T-cell (primary cell): ENCODE measurements around the gene CCDC69. TPM values are rescaled to one million over a fixed set of nuclear protein-coding genes. Genes with fewer than 3 reads are reported as not detected.

Source experiments
- ATAC-seq, 4 experiments: fragments of 200-7000 bp in 3 of 4; fragments of 150-1000 bp in 1 of 4; cut with Tn5 transposase; replicated peaks in 1 of 4; 1 replicate in 3 of 4; 2 replicates in 1 of 4; pipeline ENCODE4 v1.10.0; 2021; ENCODE audit warnings: moderate library complexity in 3 of 4, mild to moderate bottlenecking in 2 of 4, moderate number of reproducible peaks in 1 of 4
- CTCF ChIA-PET, 2 donors: fragments of 300-600 bp; sonication (Branson Sonifier 250); formaldehyde crosslinking; loops; one replicate each; lab custom pipeline; 2022; ENCODE audit warnings: antibody characterized with exemption in 2 of 2; lab: Charles Lee
- POLR2A ChIA-PET, 2 donors: fragments of 300-600 bp; sonication (Branson Sonifier 250); formaldehyde crosslinking; loops; one replicate each; lab custom pipeline; 2022; ENCODE audit warnings: antibody characterized with exemption in 2 of 2; lab: Charles Lee
- DNase-seq, 35 experiments: peaks; one replicate each; pipeline versions ENCODE4 v3.0.0 to v3.0.0-alpha.2; 2013 to 2023
- H3K27ac ChIP-seq: one replicate; pipeline ENCODE4 v1.5.1; 2013; ENCODE audit warnings: low read length
- H3K27me3 ChIP-seq, 2 experiments: replicated peaks in 1 of 2; 1 replicate in 1 of 2; 2 replicates in 1 of 2; pipeline versions ENCODE4 v1.6.1 to v1.7.0; 2013; ENCODE audit warnings: low read length in 1 of 2, mixed read lengths in 1 of 2; ENCODE audit not compliant: control insufficient read depth in 2 of 2, insufficient read depth in 2 of 2; ENCODE audit errors: extremely low read depth in 1 of 2
- H3K36me3 ChIP-seq, 2 donors: 1 replicate in 1 of 2; 2 replicates in 1 of 2; pipeline versions ENCODE4 v1.6.1 to v1.7.0; 2013; ENCODE audit warnings: low read length in 1 of 2; ENCODE audit not compliant: control insufficient read depth in 2 of 2, insufficient read depth in 1 of 2; ENCODE audit errors: extremely low read depth in 1 of 2
- H3K4me1 ChIP-seq, 2 experiments: 1 replicate in 1 of 2; 2 replicates in 1 of 2; pipeline versions ENCODE4 v1.6.1 to v1.7.0; 2013; ENCODE audit warnings: low read length in 2 of 2, mixed read lengths in 1 of 2; ENCODE audit not compliant: insufficient read depth in 2 of 2, control insufficient read depth in 1 of 2; ENCODE audit errors: extremely low read depth in 1 of 2
- H3K4me3 ChIP-seq, 2 donors: 1 replicate in 1 of 2; 2 replicates in 1 of 2; pipeline versions ENCODE4 v1.5.1 to v1.7.0; 2013; ENCODE audit warnings: mild to moderate bottlenecking in 2 of 2, low read length in 1 of 2, moderate library complexity in 1 of 2; ENCODE audit not compliant: control insufficient read depth in 1 of 2; ENCODE audit errors: extremely low read depth in 1 of 2
- H3K9me3 ChIP-seq: 2 replicates; pipeline ENCODE4 v1.7.0; 2013
- H3K27ac Mint-ChIP-seq, 2 donors: one replicate each; pipeline ENCODE4 v1.8.0; 2020 to 2021; ENCODE audit warnings: mild to moderate bottlenecking in 2 of 2, mixed read lengths in 2 of 2
- H3K27me3 Mint-ChIP-seq, 2 donors: one replicate each; pipeline ENCODE4 v1.8.0; 2021 to 2022; ENCODE audit warnings: mixed read lengths in 2 of 2
- H3K36me3 Mint-ChIP-seq: one replicate; pipeline ENCODE4 v1.8.0; 2021; ENCODE audit warnings: mixed read lengths
- H3K4me1 Mint-ChIP-seq, 3 donors: one replicate each; pipeline ENCODE4 v1.8.0; 2020 to 2022; ENCODE audit warnings: mixed read lengths in 3 of 3, mild to moderate bottlenecking in 1 of 3
- H3K4me3 Mint-ChIP-seq, 3 donors: one replicate each; pipeline ENCODE4 v1.8.0; 2020 to 2022; ENCODE audit warnings: mild to moderate bottlenecking in 3 of 3, mixed read lengths in 3 of 3, moderate library complexity in 3 of 3
- H3K9me3 Mint-ChIP-seq, 3 donors: one replicate each; pipeline ENCODE4 v1.8.0; 2020 to 2022; ENCODE audit warnings: mixed read lengths in 3 of 3
- WGBS: methylation state at CpG from one replicate; pipeline ENCODE4 v1.1.5; 2013; ENCODE audit warnings: missing lambda C conversion rate; ENCODE audit not compliant: insufficient coverage; 5-methylcytosine and 5-hydroxymethylcytosine counted together
- total RNA-seq, 35 experiments: library from RNA in 6 of 35; stranded (reverse) in 6 of 35; fragments of 120-200 nt in 1 of 35; gene quantifications; one replicate each; pipeline versions ENCODE4 v1.2.1 to v1.2.4 and lab custom pipeline; 2013 to 2026

The CCDC69 gene
- total RNA-seq, 5 donors from 2014 or later (not counting 1 experiment from before 2014, with no cell fraction given): 86.3 to 112 (median 93.5) TPM

DNA sequence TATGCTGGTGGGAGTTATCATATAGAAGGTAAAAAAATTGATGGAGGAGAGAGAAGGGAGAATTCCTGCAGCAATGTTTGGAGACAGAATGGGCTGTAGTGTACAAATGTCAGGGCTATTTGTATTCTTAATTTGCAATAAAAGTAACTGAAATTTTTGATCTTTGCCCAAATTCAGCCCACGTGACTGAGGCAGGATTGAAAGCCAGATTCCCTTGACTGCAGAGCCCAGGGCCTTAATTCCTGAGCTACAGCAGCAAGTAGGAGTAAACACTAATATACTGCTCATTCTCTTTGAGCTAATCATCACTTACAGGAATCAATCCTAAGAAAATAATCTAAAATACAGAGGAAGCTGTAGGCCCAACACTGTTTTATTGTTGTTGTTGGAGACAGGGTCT lies 61.1 kb downstream of the CCDC69 start:
- no peaks in the 10 kb centered on the region for H3K36me3 Mint-ChIP-seq
- H3K9me3 Mint-ChIP-seq: no peaks in the 10 kb centered on the region
- no peaks in the 10 kb centered on the region for H3K36me3 ChIP-seq
- CTCF ChIA-PET: interaction anchor here (0.8 to 8.6 kb wide), 10 partner anchors 13 to 111 kb away, joined by 3 to 173 read pairs (median 8); no protein-coding TSS in a partner anchor
- ATAC-seq (no peak), DNase-seq (no peak)
- H3K9me3 ChIP-seq: no peaks in the 10 kb centered on the region
- POLR2A ChIA-PET: interaction anchor here in 1 of 2 donors (0.6 kb wide), 1 partner anchor 34 kb away, joined by 5 read pairs; no protein-coding TSS in a partner anchor
- H3K27me3 Mint-ChIP-seq: no peaks in the 10 kb centered on the region
- 100% methylated on average over 1 of the region's 1 CpG for whole genome bisulfite sequencing
- no peak overlapping the region for H3K27ac Mint-ChIP-seq
- H3K27me3 ChIP-seq: no peaks in the 10 kb centered on the region
- H3K4me1 Mint-ChIP-seq: peaks cover 25 to 46% (median 35%) of the 10 kb centered on the region in 3 donors
- H3K27ac ChIP-seq: no peak overlapping the region
- no peak overlapping the region for H3K4me3 Mint-ChIP-seq
- H3K4me1 ChIP-seq: peaks cover 14 to 25% of the 10 kb centered on the region in 2 experiments
- no peak overlapping the region for H3K4me3 ChIP-seq

DNA sequence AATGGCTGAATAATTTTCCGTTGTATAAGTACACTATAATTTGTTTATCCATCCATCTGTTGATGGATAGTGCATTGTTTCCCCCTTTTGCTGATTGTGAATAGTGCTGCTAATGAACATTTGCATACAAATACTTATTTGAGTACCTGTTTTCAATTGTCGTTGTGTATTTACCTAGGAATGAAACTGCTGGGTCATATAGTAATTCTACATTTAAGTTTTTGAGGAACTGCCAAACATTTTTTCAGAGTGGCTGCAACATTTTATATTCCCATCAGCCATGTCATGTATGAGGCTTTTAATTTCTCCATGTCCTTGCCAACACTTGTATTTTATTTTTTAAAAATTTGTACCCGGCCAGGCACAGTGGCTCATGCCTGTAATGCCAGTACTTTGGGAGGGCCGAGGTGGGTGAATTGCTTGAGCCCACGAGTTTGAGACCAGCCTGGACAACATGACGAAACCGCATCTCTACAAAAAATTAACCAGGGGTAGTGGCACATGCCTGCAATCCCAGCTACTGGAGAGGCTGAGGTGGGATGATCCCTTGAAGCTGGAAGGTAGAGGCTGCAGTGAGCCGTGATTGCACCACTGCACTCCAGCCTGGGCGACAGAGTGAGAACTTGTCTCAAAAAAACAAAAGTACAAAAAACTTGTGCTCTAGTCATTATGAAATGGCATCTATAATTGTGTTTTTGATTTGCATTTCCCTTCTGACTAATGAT lies 64.1 kb downstream of the CCDC69 start:
- 90% methylated on average over 3 of the region's 9 CpGs for WGBS
- H3K27ac Mint-ChIP-seq: peak overlapping the region; percentile 35 to 63
- Histone ChIP-seq H3K4me3 (no peak overlapping the region), H3K36me3 (no peaks in the 10 kb centered on the region), H3K27ac (no peak overlapping the region), H3K9me3 (no peaks in the 10 kb centered on the region), H3K4me1 (peaks cover 20 to 45% of the 10 kb centered on the region in 2 experiments), H3K27me3 (no peaks in the 10 kb centered on the region)
- POLR2A ChIA-PET: no interaction called here
- H3K27me3 Mint-ChIP-seq: no peaks in the 10 kb centered on the region
- H3K36me3 Mint-ChIP-seq: no peaks in the 10 kb centered on the region
- H3K4me1 Mint-ChIP-seq: peaks cover 40 to 60% (median 48%) of the 10 kb centered on the region in 3 donors
- no peaks in the 10 kb centered on the region for H3K9me3 Mint-ChIP-seq
- ATAC-seq: no peak
- peak overlapping the region in 2 of 3 donors; percentile 64 to 96 for H3K4me3 Mint-ChIP-seq
- no peak for DNase-seq
- CTCF ChIA-PET: no interaction called here

DNA sequence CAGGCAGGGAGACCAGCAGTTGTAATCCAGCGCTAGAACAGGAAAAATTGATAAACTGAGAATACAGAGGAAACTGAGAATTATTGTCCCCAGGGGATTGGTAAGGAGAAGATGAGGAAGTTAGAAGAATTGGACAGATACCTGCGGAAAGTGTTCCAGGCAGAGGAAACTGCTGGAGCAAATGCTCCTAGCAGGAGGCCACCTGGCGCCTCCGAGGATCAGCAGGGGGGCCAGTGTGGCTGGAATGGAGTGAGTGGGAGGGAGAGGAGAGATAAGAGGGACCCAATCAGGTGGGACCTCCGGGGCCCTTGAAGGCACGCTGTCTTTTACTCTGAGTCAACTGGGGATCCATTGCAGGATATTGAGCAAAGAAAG lies 65.6 kb downstream of the CCDC69 start:
- Mint-ChIP-seq H3K27ac (peak overlapping the region; percentile 96 to 98), H3K27me3 (no peaks in the 10 kb centered on the region), H3K4me3 (peak overlapping the region; percentile 94 to 96 (median 95)), H3K4me1 (peaks cover 47 to 70% (median 56%) of the 10 kb centered on the region in 3 donors), H3K9me3 (no peaks in the 10 kb centered on the region), H3K36me3 (peaks cover 9% of the 10 kb centered on the region)
- H3K27ac ChIP-seq: peak overlapping the region; percentile 89
- peak overlapping the region; percentile 89 to 96 for H3K4me3 ChIP-seq
- ChIA-PET CTCF (interaction anchor here (0.6 to 1.8 kb wide), 5 partner anchors 10 to 586 kb away, joined by 3 to 16 read pairs (median 4); no protein-coding TSS in a partner anchor), POLR2A (interaction anchor here in 1 of 2 donors (1.4 kb wide), 1 partner anchor 55 kb away, joined by 4 read pairs; no protein-coding TSS in a partner anchor)
- H3K9me3 ChIP-seq: no peaks in the 10 kb centered on the region
- H3K36me3 ChIP-seq: peaks cover 0 to 8% of the 10 kb centered on the region in 2 donors
- H3K27me3 ChIP-seq: no peaks in the 10 kb centered on the region
- DNase-seq (no peak), ATAC-seq (no peak)
- 27% methylated on average over 3 of the region's 6 CpGs for WGBS
- H3K4me1 ChIP-seq: peaks cover 33 to 56% of the 10 kb centered on the region in 2 experiments

DNA sequence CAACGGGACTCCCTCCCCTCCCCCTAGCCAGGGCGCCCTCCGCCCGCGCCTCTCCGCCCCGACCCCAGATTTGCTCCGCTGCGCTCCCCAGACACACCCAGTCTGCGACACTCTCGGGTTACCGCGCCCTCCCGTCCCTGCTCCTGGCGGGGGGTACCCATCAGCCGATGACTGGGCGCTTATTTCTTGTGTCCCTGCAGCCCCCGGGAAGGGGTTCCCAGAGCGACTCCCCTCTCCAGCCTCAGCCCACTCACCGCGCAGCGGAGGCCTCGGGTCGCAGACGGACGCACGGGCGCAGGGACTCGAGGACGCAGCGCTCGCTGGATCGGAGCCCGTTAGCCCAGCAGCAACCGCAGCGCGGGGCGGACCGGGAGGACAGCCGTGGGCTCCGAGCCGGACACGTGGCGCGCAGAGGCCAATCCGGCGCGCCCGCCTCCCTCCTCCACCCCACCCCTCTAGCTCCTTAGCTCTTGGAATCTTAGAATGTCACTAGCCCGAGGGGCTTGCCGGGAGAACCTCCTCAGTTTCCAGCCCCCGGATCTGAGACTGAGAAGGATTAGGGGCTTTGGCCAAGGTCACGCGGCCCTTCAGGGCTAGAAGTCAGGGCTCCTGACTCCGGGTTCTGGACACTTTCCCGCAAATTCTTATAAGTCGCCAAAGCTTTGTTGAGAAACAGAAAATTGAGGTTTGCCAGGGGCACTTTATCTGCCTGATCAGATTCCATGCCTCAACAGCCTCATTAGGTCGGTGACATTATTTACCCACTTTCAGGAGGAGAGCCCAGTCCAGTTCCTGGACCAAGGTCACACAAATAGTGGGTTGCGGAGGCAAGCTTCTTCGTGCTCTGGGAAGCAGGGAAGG lies 66.2 kb downstream of the CCDC69 start, which contains the start of gene ANXA6:
TSS of gene ANXA6 (minus strand) at position 354 of the 861 bp plus-strand sequence. CDS start 9,878 bp downstream, outside the sequence.
- H3K27me3 Mint-ChIP-seq: no peaks in the 10 kb centered on the region
- Histone ChIP-seq H3K4me3 (peak within 1 kb of the TSS; percentile 89 to 96), H3K9me3 (no peaks in the 10 kb centered on the region), H3K4me1 (peaks cover 39 to 62% of the 10 kb centered on the region in 2 experiments), H3K27me3 (no peaks in the 10 kb centered on the region), H3K27ac (peak within 1 kb of the TSS; percentile 89), H3K36me3 (peaks cover 0 to 12% of the 10 kb centered on the region in 2 donors)
- H3K9me3 Mint-ChIP-seq: no peaks in the 10 kb centered on the region
- WGBS: under 1% methylated on average over 50 of the region's 60 CpGs
- peak within 1 kb of the TSS; percentile 94 to 96 (median 95) for H3K4me3 Mint-ChIP-seq
- DNase-seq (peak; percentile 5 to 81 (median 46)), ATAC-seq (peak; percentile 74 to 80 (median 78))
- peaks cover 54 to 76% (median 62%) of the 10 kb centered on the region in 3 donors for H3K4me1 Mint-ChIP-seq
- peaks cover 14% of the 10 kb centered on the region for H3K36me3 Mint-ChIP-seq
- peak within 1 kb of the TSS; percentile 96 to 98 for H3K27ac Mint-ChIP-seq
- CTCF ChIA-PET: interaction anchor here in 1 of 2 donors (0.6 to 1.8 kb wide), 7 partner anchors 9 to 587 kb away, joined by 3 to 16 read pairs (median 4); no protein-coding TSS in a partner anchor
- POLR2A ChIA-PET: interaction anchor here in 1 of 2 donors (0.8 to 1.4 kb wide), 2 partner anchors 18 to 56 kb away, joined by 3 to 4 read pairs; no protein-coding TSS in a partner anchor

DNA sequence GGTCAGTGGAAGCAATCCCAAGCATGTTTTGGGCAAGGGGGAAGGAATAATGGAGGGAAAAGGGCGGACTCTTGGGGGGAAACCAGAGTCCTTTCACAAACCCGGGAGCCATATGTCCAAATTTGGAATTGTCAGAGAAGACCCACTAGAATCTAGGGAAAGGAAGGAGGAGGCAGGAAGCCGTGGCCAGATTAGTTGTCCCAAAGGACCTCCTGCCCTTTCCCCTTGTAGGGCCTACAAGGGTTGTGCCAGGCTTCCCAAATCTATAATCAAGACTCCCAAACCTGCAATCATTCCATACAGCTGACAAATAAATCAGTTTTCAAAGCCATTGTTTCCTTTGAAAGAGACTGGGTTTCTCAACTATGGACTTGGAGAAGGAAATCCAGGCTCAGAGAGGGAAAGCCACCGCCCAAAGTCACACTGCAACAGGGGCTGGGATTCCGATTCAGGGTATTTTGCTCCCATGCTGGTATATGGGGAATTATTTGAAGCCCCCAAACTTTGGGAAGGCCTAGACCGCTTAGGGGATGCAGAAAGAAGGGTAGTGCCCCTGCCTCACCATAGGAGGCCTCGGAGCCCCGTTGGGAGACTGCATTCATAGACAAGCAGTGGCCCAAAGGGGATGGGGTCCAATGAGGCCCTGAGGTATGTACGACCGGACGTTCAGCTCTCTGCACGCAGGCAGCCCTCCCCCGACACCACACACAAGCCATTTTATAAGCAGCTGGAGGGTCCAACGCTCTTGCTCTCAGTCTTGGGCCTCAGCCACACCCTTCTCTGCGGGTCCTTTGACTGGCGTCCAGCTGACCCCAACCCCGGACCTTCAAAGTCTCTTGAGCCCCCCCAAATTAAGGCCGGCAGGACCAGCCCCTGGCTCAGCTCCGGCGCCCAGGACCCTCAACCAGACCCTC lies 67.1 kb downstream of the CCDC69 start:
- WGBS: 7% methylated on average over 19 of the region's 20 CpGs
- Histone ChIP-seq H3K27ac (peak overlapping the region; percentile 89), H3K36me3 (peaks cover 0 to 21% of the 10 kb centered on the region in 2 donors), H3K27me3 (no peaks in the 10 kb centered on the region), H3K4me3 (peak overlapping the region; percentile 89 to 96), H3K4me1 (peaks cover 48 to 71% of the 10 kb centered on the region in 2 experiments), H3K9me3 (no peaks in the 10 kb centered on the region)
- Mint-ChIP-seq H3K36me3 (peaks cover 18% of the 10 kb centered on the region), H3K4me1 (peaks cover 61 to 79% (median 71%) of the 10 kb centered on the region in 3 donors), H3K27ac (peak overlapping the region; percentile 96 to 98), H3K4me3 (peak overlapping the region; percentile 94 to 96 (median 95)), H3K27me3 (no peaks in the 10 kb centered on the region), H3K9me3 (no peaks in the 10 kb centered on the region)
- DNase-seq (peak in 8 of 35 experiments; percentile 13 to 45 (median 20)), ATAC-seq (peak in 2 of 4 experiments; percentile 20 to 21)
- POLR2A ChIA-PET: interaction anchor here (0.5 to 1.4 kb wide), 4 partner anchors 17 to 58 kb away, joined by 3 to 5 read pairs (median 4); no protein-coding TSS in a partner anchor
- CTCF ChIA-PET: interaction anchor here (0.6 to 1.8 kb wide), 7 partner anchors 8 to 96 kb away, joined by 3 to 16 read pairs (median 3); no protein-coding TSS in a partner anchor
